Colonic mucosa (tissue), 4 donors: ENCODE data around the gene IRX5. TPM values are rescaled to one million over a fixed set of nuclear protein-coding genes. Genes with fewer than 3 reads are reported as not detected.

Source experiments
- DNase-seq: peaks from one replicate; pipeline ENCODE4 v3.0.0-alpha.2; 2020
- H3K27ac ChIP-seq: fragments of 200-600 bp; one replicate; pipeline ENCODE4 v1.8.0; 2021
- H3K27me3 ChIP-seq: fragments of 200-600 bp; one replicate; pipeline ENCODE4 v1.8.0; 2021
- H3K36me3 ChIP-seq: fragments of 200-600 bp; one replicate; pipeline ENCODE4 v1.8.0; 2021
- H3K4me1 ChIP-seq: fragments of 200-600 bp; one replicate; pipeline ENCODE4 v1.8.0; 2021; ENCODE audit warnings: mild to moderate bottlenecking
- H3K4me3 ChIP-seq: fragments of 200-600 bp; one replicate; pipeline ENCODE4 v1.8.0; 2021
- H3K9ac ChIP-seq, 2 donors: one replicate each; pipeline ENCODE4 v1.7.0; 2013; ENCODE audit warnings: control low read depth in 2 of 2, low read depth in 2 of 2, low read length in 2 of 2
- H3K9me3 ChIP-seq: fragments of 200-600 bp; one replicate; pipeline ENCODE4 v1.8.0; 2021
- intact Hi-C: fragments of 100-400 bp; cut with DNase I; formaldehyde crosslinking; loops from one replicate; pipeline ENCODE4 v1.14.1; 2022
- total RNA-seq, 2 donors: library from RNA; stranded (reverse); fragmentation: NEBNext Ultra II Directional in 1 of 2; extraction: Animal tissue kit (Norgen Biotek cat#: 25700) in 1 of 2; gene quantifications; one replicate each; pipeline ENCODE4 v1.2.1, GENCODE V29; 2021
- TF ChIP-seq, protein P1 (sequence below): fragments of 200-600 bp; IDR thresholded peaks from one replicate; pipeline ENCODE4 v1.8.0; 2022; ENCODE audit warnings: antibody characterized with exemption, mild to moderate bottlenecking
- donor health status: healthy.
- donor health status: DM: no; HTN: no; CAD: no.
- donor health status: DM: no; HTN: no; CAD: no.

The IRX5 gene
- total RNA-seq, 2 donors from 2014 or later: 0.11 to 0.17 TPM

DNA sequence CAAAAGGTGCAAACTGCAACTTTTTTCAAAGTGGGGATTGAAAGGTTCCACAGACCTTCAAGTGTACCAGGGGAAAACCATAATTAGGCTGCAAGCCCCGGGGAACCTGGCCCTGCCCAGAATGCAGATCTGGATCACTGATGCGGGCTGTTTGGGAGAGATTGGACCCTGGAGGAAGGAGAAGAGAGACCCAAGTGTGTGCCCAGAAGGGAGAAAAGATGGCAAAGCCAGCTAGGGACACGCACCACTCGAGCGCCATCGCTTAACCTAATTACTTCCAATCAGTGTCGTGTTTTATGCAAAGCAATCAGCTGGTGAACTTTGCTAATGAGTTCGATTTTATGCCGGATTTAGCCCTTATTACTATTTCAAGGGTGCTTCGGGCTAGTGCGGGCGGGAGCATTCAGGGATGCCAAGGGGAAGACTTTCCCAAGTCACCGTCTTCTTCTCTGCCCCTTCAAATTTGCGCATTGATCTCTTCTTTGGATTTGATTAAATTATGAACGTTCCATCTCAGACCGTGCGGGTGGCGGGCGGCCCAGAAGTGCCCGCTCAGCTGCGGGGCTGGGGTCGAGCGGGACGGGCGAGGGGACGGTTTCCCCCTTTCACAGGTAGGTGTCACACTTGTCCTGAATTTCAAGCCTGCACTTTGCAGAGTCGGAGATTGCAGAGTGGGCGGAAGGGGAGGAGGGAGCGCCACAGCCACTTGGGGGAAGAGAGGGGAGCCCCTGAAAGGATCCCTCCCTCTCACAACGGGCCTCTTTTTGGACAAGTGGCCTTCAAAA is 4.0 kb downstream of the IRX5 start:
- intact Hi-C loops: loop anchor here (10.0 kb wide), 1 partner anchor 650 kb away; the partner anchor contains the start of gene IRX3
- H3K4me1 ChIP-seq: peaks cover 13% of the 10 kb centered on the region
- no peak overlapping the region for H3K27ac ChIP-seq
- TF ChIP-seq, protein P1, sequence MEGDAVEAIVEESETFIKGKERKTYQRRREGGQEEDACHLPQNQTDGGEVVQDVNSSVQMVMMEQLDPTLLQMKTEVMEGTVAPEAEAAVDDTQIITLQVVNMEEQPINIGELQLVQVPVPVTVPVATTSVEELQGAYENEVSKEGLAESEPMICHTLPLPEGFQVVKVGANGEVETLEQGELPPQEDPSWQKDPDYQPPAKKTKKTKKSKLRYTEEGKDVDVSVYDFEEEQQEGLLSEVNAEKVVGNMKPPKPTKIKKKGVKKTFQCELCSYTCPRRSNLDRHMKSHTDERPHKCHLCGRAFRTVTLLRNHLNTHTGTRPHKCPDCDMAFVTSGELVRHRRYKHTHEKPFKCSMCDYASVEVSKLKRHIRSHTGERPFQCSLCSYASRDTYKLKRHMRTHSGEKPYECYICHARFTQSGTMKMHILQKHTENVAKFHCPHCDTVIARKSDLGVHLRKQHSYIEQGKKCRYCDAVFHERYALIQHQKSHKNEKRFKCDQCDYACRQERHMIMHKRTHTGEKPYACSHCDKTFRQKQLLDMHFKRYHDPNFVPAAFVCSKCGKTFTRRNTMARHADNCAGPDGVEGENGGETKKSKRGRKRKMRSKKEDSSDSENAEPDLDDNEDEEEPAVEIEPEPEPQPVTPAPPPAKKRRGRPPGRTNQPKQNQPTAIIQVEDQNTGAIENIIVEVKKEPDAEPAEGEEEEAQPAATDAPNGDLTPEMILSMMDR: no peak
- no peak overlapping the region for H3K9ac ChIP-seq
- DNase-seq: no peak
- H3K4me3 ChIP-seq: no peak overlapping the region
- no peaks in the 10 kb centered on the region for H3K9me3 ChIP-seq
- no peaks in the 10 kb centered on the region for H3K36me3 ChIP-seq
- peaks cover 87% of the 10 kb centered on the region for H3K27me3 ChIP-seq

DNA sequence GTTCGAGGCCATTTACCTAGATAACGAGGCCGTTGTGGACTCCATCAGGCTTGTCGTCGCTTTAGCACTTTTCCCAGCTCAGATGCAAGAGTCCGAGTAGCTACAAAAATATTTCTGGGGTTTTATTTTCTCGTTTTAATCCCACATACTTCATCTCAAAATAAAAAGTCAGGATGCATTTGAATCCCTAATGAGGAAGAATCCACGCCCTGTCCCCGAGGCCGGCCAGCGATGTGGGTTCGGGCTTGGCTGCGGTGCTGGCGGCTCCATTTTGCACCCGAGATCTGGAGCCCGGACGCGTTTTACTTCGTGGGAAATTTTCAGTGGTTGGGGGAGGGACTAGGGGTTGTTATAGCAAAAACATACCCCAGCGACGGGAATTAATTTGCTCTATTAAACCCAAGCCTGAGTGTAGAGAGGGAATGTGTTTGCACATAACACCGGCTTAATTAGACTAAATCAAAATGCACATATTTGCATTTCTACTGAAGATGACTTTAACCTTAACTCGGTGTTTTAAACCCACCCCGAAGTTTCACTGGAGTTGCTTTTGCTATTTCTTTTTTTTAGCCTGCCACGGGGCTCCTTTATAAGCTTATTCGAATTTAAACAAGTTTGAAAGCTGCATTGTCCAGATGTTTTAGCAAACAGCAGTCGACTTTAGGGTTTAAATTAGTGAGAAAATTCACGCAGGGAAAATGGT is 4.8 kb downstream of the IRX5 start:
- DNase-seq: no peak
- TF ChIP-seq, protein P1: no peak
- no peaks in the 10 kb centered on the region for H3K36me3 ChIP-seq
- H3K9me3 ChIP-seq: no peaks in the 10 kb centered on the region
- intact Hi-C loops: loop anchor here (10.0 kb wide), 1 partner anchor 651 kb away; the partner anchor contains the start of gene IRX3
- H3K4me1 ChIP-seq: peaks cover 8% of the 10 kb centered on the region
- H3K9ac ChIP-seq: no peak overlapping the region
- H3K4me3 ChIP-seq: no peak overlapping the region
- H3K27me3 ChIP-seq: peaks cover 94% of the 10 kb centered on the region
- no peak overlapping the region for H3K27ac ChIP-seq

DNA sequence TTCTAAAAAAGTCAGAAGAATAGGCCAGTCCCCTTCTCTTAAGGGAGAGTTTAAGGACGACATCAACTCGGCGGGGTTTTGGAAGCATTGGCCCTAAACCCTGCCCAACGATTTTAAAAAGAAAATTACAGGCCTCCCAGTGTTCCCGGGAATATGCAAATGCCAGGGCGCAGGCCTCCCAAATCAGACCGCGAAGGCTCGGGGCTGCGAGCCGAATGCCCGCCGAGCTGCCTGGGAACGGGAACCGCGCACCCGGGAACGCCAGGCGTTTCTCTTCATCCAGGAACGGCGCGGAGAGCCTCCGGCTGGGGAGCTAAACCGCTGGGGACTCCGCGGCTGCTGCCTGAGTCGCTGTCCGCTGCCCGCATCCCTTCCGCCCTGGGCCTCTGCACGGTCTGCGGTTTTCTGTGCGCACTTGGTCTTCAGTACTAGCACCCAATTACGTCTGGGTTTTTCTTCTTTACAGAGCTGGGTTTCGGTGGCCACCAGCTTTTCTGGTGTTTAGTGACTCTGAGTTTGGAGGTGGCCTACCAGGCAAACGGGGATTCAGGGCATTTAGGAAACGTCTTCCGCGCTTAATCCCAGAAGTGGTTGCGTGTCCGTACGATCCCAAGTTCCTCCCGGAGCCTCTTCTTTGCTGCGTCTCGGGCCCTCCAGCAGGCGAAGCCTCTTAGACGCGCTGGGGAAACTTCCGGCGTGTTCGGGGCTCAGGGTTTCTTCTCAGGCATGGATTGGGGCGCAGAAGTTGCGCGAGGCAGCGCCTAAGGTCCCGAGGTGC is 5.7 kb downstream of the IRX5 start:
- no peak overlapping the region for H3K27ac ChIP-seq
- intact Hi-C loops: loop anchor here (10.0 kb wide), 1 partner anchor 652 kb away; the partner anchor contains the start of gene IRX3
- DNase-seq: no peak
- no peaks in the 10 kb centered on the region for H3K9me3 ChIP-seq
- no peak overlapping the region for H3K9ac ChIP-seq
- no peaks in the 10 kb centered on the region for H3K36me3 ChIP-seq
- H3K27me3 ChIP-seq: peaks cover 100% of the 10 kb centered on the region
- no peak overlapping the region for H3K4me3 ChIP-seq
- TF ChIP-seq, protein P1: no peak
- peaks cover 5% of the 10 kb centered on the region for H3K4me1 ChIP-seq

DNA sequence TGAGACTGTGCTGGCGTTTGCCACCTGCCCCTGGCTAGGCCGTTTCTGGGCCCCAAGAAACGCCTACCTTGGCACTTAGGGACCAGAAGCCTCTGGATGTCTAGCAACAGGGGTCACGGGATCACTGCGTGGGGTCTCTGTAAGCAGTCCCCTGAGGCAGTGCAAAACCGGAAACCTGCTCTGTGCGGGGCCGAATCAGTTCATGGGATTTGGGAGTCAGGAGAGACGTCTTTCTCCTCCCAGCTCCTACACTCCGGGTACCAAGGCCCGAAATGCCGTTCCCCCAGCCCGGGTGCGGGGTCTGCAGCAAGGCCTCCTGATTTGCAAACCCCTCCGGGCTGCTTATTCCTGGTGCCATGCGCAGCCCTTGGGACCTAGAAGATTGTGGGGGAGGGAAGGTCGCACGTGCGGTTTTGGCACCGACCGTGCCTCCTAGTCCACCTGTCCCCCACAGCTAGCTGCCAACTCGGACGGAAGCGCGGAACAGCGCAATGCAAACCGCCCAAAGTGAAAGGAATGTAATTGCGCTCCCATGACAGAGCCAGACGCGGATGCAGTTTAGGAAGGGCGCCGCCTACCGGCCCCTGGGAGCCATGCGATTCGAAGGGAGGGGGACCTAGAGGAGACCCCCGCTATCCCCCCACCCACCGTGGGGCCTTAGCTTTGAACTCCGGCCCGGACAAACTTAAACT is 6.5 kb downstream of the IRX5 start:
- Histone ChIP-seq H3K27ac (no peak overlapping the region), H3K4me3 (no peak overlapping the region), H3K4me1 (no peaks in the 10 kb centered on the region), H3K36me3 (no peaks in the 10 kb centered on the region), H3K9me3 (no peaks in the 10 kb centered on the region), H3K9ac (no peak overlapping the region), H3K27me3 (peaks cover 94% of the 10 kb centered on the region)
- TF ChIP-seq, protein P1: peak; percentile 26
- DNase-seq: no peak
- intact Hi-C loops: loop anchor here (10.0 kb wide), 1 partner anchor 652 kb away; the partner anchor contains the start of gene IRX3
